ENCODE data around the gene AFF3. TPM values are rescaled to one million over a fixed set of nuclear protein-coding genes. Genes with fewer than 3 reads are reported as not detected.

AFF3 gene
- total RNA-seq, 1 experiment from 2014 or later = 0.05 TPM

DNA sequence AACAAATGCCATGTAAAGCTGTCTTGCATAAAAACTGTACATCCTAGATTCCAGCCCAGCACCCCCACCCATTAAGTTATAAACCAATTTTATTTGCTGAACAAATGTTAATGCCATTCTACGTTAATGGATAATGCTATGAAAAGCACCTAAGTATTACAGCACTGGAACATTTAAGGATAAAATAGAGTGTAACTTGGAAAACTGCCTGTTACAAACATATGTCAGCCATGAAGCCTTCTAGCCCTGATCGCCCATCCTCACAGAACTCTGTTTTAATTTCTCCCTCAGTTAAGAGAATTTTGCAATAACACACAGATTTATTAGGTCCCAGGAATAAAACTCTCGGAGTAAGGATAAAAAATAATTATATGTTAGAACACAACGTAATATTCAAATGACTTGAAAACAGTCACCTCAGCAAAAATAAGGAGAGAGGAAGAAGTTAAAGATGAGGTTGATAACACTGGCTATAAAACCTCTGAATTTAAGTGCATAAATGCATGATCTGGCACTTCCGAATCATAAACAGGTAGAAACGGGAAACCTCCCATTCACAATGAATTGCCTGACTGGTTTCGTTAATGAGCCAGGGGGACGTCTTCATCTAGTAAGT is 308.7 kb downstream of the AFF3 start:
- H3K36me3 ChIP-seq (ENCODE audit: control insufficient read depth, insufficient read depth, low read length) = no peaks in the 10 kb centered on the region
- ChIA-PET CTCF (no interaction called here), POLR2A (no interaction called here)
- H3K4me1 ChIP-seq = no peaks in the 10 kb centered on the region
- H3K27ac Mint-ChIP-seq (ENCODE audit: unreplicated experiment) = no peak overlapping the region
- no peaks in the 10 kb centered on the region for H3K27me3 ChIP-seq (replicated peaks; ENCODE audit: control insufficient read depth, insufficient read depth, low read length)
- H3K36me3 Mint-ChIP-seq (ENCODE audit: insufficient read depth, unreplicated experiment) = no peaks in the 10 kb centered on the region
- no peaks in the 10 kb centered on the region for H3K4me1 Mint-ChIP-seq (ENCODE audit: low read depth, unreplicated experiment)
- peaks cover 17% of the 10 kb centered on the region for H3K27me3 Mint-ChIP-seq (ENCODE audit: insufficient read depth, unreplicated experiment)
- TF ChIP-seq, protein P1, sequence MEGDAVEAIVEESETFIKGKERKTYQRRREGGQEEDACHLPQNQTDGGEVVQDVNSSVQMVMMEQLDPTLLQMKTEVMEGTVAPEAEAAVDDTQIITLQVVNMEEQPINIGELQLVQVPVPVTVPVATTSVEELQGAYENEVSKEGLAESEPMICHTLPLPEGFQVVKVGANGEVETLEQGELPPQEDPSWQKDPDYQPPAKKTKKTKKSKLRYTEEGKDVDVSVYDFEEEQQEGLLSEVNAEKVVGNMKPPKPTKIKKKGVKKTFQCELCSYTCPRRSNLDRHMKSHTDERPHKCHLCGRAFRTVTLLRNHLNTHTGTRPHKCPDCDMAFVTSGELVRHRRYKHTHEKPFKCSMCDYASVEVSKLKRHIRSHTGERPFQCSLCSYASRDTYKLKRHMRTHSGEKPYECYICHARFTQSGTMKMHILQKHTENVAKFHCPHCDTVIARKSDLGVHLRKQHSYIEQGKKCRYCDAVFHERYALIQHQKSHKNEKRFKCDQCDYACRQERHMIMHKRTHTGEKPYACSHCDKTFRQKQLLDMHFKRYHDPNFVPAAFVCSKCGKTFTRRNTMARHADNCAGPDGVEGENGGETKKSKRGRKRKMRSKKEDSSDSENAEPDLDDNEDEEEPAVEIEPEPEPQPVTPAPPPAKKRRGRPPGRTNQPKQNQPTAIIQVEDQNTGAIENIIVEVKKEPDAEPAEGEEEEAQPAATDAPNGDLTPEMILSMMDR (IDR thresholded peaks at IDR 0.05; ENCODE audit: insufficient read depth in 1 of 2, low read depth in 1 of 2, low read length in 1 of 2, severe bottlenecking in 1 of 2, unreplicated experiment in 1 of 2) = no peak
- H3K4me3 Mint-ChIP-seq (ENCODE audit: unreplicated experiment) = no peak overlapping the region
- H3K9me3 ChIP-seq = no peaks in the 10 kb centered on the region
- no TSS peak for BruUV-seq (replicated peaks)
- H3K4me3 ChIP-seq (ENCODE audit: low read depth, low read length) = no peak overlapping the region
- intact Hi-C loops (cut with micrococcal nuclease; ENCODE audit: unreplicated experiment) = no loop called here
- no peak for DNase-seq
- no peaks in the 10 kb centered on the region for H3K9me3 Mint-ChIP-seq (ENCODE audit: unreplicated experiment)

DNA sequence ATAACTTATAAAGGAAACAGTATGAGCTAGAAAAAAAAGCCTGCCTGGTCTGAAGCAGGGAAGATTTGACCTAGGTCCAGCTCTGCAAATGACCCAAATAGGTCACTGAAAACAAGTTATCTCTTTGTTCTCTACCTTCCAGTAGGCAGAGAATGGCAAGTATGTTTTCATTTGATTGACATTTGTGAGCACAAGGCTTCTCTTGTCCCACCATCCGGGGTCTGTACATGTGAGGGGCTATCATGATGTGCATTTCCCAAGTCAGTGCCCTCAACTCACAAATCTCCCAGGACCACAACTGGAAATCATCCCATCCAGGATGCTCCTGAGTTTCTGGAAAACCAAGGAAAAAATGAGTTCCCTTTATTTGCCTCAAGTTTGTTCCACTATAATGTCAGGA is 309.5 kb downstream of the AFF3 start:
- no TSS peak for BruUV-seq (replicated peaks)
- H3K9me3 Mint-ChIP-seq (ENCODE audit: unreplicated experiment) = no peaks in the 10 kb centered on the region
- H3K4me3 ChIP-seq (ENCODE audit: low read depth, low read length) = no peak overlapping the region
- intact Hi-C loops (cut with micrococcal nuclease; ENCODE audit: unreplicated experiment) = no loop called here
- no peaks in the 10 kb centered on the region for H3K36me3 Mint-ChIP-seq (ENCODE audit: insufficient read depth, unreplicated experiment)
- H3K36me3 ChIP-seq (ENCODE audit: control insufficient read depth, insufficient read depth, low read length) = no peaks in the 10 kb centered on the region
- H3K4me1 Mint-ChIP-seq (ENCODE audit: low read depth, unreplicated experiment) = no peaks in the 10 kb centered on the region
- ChIA-PET POLR2A (no interaction called here), CTCF (no interaction called here)
- peaks cover 17% of the 10 kb centered on the region for H3K27me3 Mint-ChIP-seq (ENCODE audit: insufficient read depth, unreplicated experiment)
- H3K27me3 ChIP-seq (replicated peaks; ENCODE audit: control insufficient read depth, insufficient read depth, low read length) = no peaks in the 10 kb centered on the region
- no peak overlapping the region for H3K4me3 Mint-ChIP-seq (ENCODE audit: unreplicated experiment)
- H3K4me1 ChIP-seq = no peaks in the 10 kb centered on the region
- no peaks in the 10 kb centered on the region for H3K9me3 ChIP-seq
- no peak overlapping the region for H3K27ac Mint-ChIP-seq (ENCODE audit: unreplicated experiment)
- DNase-seq = no peak
- TF ChIP-seq, protein P1 (IDR thresholded peaks at IDR 0.05; ENCODE audit: insufficient read depth in 1 of 2, low read depth in 1 of 2, low read length in 1 of 2, severe bottlenecking in 1 of 2, unreplicated experiment in 1 of 2) = no peak

DNA sequence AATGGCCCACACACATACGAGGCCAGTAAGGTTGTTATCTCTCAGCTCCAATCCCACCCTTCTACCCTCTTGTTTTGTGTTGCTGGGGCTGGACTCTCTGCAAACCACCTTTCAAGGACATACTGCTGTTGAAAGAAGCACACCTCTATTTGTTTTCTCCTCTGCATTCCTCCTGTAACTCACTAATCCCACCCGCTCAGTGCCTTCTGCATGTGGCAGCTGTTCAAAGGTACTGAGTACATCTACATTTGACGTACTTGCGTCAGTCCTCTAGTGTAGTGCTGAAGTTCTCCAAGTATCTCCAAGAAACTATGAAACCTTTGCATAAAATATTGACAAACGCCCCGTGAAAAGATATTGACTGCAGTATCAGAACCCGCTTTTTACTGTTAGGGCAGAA is 310.6 kb downstream of the AFF3 start:
- no peak overlapping the region for H3K27ac Mint-ChIP-seq (ENCODE audit: unreplicated experiment)
- ChIA-PET CTCF (no interaction called here), POLR2A (no interaction called here)
- H3K9me3 ChIP-seq = no peaks in the 10 kb centered on the region
- H3K27me3 Mint-ChIP-seq (ENCODE audit: insufficient read depth, unreplicated experiment) = peaks cover 24% of the 10 kb centered on the region
- H3K36me3 Mint-ChIP-seq (ENCODE audit: insufficient read depth, unreplicated experiment) = no peaks in the 10 kb centered on the region
- no peak overlapping the region for H3K4me3 ChIP-seq (ENCODE audit: low read depth, low read length)
- no peaks in the 10 kb centered on the region for H3K4me1 ChIP-seq
- no peaks in the 10 kb centered on the region for H3K9me3 Mint-ChIP-seq (ENCODE audit: unreplicated experiment)
- intact Hi-C loops (cut with micrococcal nuclease; ENCODE audit: unreplicated experiment) = no loop called here
- TF ChIP-seq, protein P1 (IDR thresholded peaks at IDR 0.05; ENCODE audit: insufficient read depth in 1 of 2, low read depth in 1 of 2, low read length in 1 of 2, severe bottlenecking in 1 of 2, unreplicated experiment in 1 of 2) = no peak
- no peaks in the 10 kb centered on the region for H3K36me3 ChIP-seq (ENCODE audit: control insufficient read depth, insufficient read depth, low read length)
- BruUV-seq (replicated peaks) = no TSS peak
- H3K4me3 Mint-ChIP-seq (ENCODE audit: unreplicated experiment) = no peak overlapping the region
- no peaks in the 10 kb centered on the region for H3K4me1 Mint-ChIP-seq (ENCODE audit: low read depth, unreplicated experiment)
- no peak for DNase-seq
- no peaks in the 10 kb centered on the region for H3K27me3 ChIP-seq (replicated peaks; ENCODE audit: control insufficient read depth, insufficient read depth, low read length)
